Mononuclear cell (primary cell): Measurements from ENCODE around the gene PDGFA. TPM values are rescaled to one million over a fixed set of nuclear protein-coding genes. Genes with fewer than 3 reads are reported as not detected.

ENCODE experiments used
- H3K27me3 ChIP-seq: 2 replicates; pipeline ENCODE4 v1.6.0; 2011; ENCODE audit warnings: low read length, control low read depth; ENCODE audit not compliant: insufficient read depth
- H3K4me1 ChIP-seq: 2 replicates; pipeline ENCODE4 v1.5.1; 2011; ENCODE audit warnings: mild to moderate bottlenecking, low read length, control low read depth; ENCODE audit not compliant: insufficient read depth
- H3K4me3 ChIP-seq: 2 replicates; pipeline ENCODE4 v1.5.1; 2011; ENCODE audit warnings: mild to moderate bottlenecking, low read length, moderate library complexity
- H3K9me3 ChIP-seq: 2 replicates; pipeline ENCODE4 v1.5.1; 2011; ENCODE audit warnings: low read depth, mild to moderate bottlenecking, control low read depth, low read length
- total RNA-seq: library from RNA; depleted of rRNA; stranded (reverse); fragments of >200 nt; gene quantifications from one replicate; pipeline ENCODE4 v1.2.3, GENCODE V29; 2012

The PDGFA gene
- total RNA-seq, 1 donor = 6.1 TPM

- no peak overlapping the region for H3K4me3 ChIP-seq
- H3K4me1 ChIP-seq = no peaks in the 10 kb centered on the region
- no peaks in the 10 kb centered on the region for H3K27me3 ChIP-seq
- H3K9me3 ChIP-seq = no peaks in the 10 kb centered on the region
Measured at GRCh38 chr7:510131-510481, 9.5 kb downstream of the PDGFA start.

GRCh38 chr7:509426-510130, 10.1 kb downstream of the PDGFA start:
- no peaks in the 10 kb centered on the region for H3K4me1 ChIP-seq
- no peaks in the 10 kb centered on the region for H3K9me3 ChIP-seq
- no peak overlapping the region for H3K4me3 ChIP-seq
- no peaks in the 10 kb centered on the region for H3K27me3 ChIP-seq

- Histone ChIP-seq H3K27me3 (no peaks in the 10 kb centered on the region), H3K9me3 (no peaks in the 10 kb centered on the region), H3K4me3 (no peak overlapping the region), H3K4me1 (no peaks in the 10 kb centered on the region)
Measured at GRCh38 chr7:508461-509170, 11.0 kb downstream of the PDGFA start.

DNA sequence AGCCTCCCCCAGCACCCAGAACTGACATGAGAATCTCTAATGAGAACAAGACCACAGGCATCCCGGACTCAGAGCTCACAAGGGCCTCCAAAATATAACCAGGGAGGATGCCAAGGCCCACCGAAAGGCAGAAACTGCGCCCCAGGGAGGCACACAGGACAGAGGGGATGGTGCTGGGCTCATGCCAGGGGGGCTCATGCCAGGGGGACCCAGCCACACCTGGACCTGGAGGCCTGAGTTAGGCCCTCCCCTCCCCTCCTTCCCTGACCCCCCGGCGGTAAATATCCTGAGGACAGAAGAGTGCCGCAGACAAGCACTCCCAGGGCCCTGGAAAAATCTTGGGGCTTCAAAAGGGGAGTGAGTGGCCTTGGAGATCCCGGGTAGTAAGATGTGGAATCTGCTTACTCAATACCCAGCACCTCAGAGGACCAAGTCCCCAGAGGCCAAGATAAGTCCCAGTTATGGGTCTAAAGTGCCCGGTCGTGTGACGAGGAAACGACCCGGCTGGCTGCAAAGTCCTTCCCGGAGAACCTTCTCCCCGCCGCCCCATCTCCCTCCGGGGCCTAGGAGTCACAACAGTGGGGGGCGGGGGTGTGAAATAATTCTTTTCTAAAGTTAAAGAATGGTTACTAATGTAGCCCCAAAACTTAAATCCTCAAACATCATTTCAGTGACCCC, 11.9 kb downstream of the PDGFA start:
- Histone ChIP-seq H3K4me3 (no peak overlapping the region), H3K27me3 (no peaks in the 10 kb centered on the region), H3K4me1 (no peaks in the 10 kb centered on the region), H3K9me3 (no peaks in the 10 kb centered on the region)

DNA sequence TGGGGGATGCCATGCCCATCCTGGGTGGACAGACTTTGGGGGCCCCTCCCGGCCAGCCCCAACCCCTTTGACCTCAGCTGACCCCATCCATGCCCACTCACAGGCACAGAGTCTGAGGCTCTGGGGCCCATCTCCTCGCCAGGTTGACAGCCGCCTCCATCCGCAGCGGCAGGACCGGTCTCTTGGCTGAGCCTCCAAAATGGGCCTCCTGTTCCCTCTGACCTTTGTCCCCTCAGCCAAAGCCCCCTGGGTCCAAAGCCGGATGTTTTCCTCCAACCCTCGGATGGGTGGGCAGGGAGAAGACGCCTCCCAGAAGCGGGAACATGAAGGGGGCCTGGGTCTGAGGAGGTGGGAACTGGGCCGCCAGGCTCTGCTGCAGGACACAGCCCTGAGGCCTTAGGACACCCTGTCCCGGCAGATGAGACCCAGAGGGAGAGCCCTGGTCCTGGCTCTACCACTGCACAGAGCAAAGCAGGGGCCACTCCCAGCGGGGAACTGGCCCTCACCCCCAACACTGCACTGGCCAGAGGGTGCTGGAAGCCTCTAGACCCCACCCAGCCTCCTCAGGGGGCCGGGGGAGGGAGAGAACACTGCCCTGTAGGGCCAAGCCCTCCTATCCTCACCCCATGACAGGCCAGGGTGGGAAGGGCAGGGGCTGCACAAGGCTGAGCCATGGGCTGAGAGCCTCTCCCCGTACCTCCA, 12.6 kb downstream of the PDGFA start:
- no peak overlapping the region for H3K4me3 ChIP-seq
- no peaks in the 10 kb centered on the region for H3K9me3 ChIP-seq

GRCh38 chr7:506391-506831, 13.2 kb downstream of the PDGFA start:
- H3K27me3 ChIP-seq = no peaks in the 10 kb centered on the region
- H3K4me3 ChIP-seq = no peak overlapping the region
- no peaks in the 10 kb centered on the region for H3K4me1 ChIP-seq
- no peaks in the 10 kb centered on the region for H3K9me3 ChIP-seq

More for the DNA sequence above, 12.6 kb downstream of the PDGFA start:
- Histone ChIP-seq H3K4me1 (no peaks in the 10 kb centered on the region), H3K27me3 (no peaks in the 10 kb centered on the region)

GRCh38 chr7:505171-505570, 14.5 kb downstream of the PDGFA start:
- H3K9me3 ChIP-seq = no peaks in the 10 kb centered on the region
- no peak overlapping the region for H3K4me3 ChIP-seq
- H3K27me3 ChIP-seq = no peaks in the 10 kb centered on the region
- H3K4me1 ChIP-seq = no peaks in the 10 kb centered on the region

GRCh38 chr7:504221-505111, 15.2 kb downstream of the PDGFA start:
- Histone ChIP-seq H3K4me1 (no peaks in the 10 kb centered on the region), H3K4me3 (no peak overlapping the region), H3K9me3 (no peaks in the 10 kb centered on the region), H3K27me3 (no peaks in the 10 kb centered on the region)

DNA sequence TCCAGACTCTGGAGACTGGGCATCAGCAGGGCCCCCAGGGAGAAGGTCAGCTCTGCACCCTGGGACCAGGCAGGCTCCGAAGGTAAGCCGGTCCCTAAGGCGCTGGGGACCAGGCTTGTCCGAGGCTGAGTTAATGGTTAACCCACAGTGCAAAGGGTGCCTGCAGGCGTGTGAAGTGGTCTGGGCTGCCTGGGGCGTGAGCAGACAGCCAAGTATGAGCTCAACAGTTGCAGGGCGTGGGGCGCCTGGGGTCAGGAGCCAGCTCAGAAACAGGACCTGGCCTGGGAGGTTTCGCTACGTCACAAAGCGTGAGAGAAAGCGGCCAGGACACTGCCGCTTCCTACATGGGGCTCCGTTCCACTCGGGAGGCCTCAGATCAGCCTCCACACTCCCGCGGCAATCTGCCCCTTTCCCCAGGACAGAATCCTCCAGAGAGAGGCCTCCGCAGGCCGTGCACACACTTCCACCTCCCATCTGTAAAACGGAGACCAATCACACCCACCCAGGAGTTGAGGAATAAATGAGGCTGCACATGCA, 16.0 kb downstream of the PDGFA start:
- Histone ChIP-seq H3K27me3 (no peaks in the 10 kb centered on the region), H3K4me1 (no peaks in the 10 kb centered on the region), H3K4me3 (no peak overlapping the region), H3K9me3 (no peaks in the 10 kb centered on the region)

- Histone ChIP-seq H3K27me3 (no peaks in the 10 kb centered on the region), H3K4me3 (no peak overlapping the region), H3K4me1 (no peaks in the 10 kb centered on the region), H3K9me3 (no peaks in the 10 kb centered on the region)
Measured at GRCh38 chr7:502296-502695, 17.4 kb downstream of the PDGFA start.

DNA sequence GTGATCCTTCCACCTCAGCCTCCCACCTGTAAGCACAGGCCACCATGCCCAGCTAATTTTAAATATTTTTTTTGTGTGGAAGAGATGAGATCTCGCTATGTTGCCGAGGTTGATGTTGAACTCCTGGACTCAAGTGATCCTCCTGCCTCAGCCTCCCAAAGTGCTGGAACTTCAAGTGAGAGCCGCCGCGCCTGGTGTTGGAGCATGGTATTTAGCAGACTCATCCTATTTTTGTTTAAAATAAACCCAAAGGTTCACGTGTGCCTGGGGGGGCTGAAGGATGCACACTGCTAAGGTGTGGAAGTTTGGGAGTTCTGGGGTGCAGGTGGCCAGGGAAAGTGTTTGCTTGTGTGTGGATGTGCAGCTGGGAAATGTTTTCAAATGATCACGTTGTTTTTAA, 18.1 kb downstream of the PDGFA start:
- no peaks in the 10 kb centered on the region for H3K27me3 ChIP-seq
- H3K9me3 ChIP-seq = no peaks in the 10 kb centered on the region
- no peaks in the 10 kb centered on the region for H3K4me1 ChIP-seq
- H3K4me3 ChIP-seq = no peak overlapping the region

- no peak overlapping the region for H3K4me3 ChIP-seq
- no peaks in the 10 kb centered on the region for H3K9me3 ChIP-seq
- H3K4me1 ChIP-seq = no peaks in the 10 kb centered on the region
- no peaks in the 10 kb centered on the region for H3K27me3 ChIP-seq
Measured at GRCh38 chr7:500521-501420, 18.9 kb downstream of the PDGFA start.

- Histone ChIP-seq H3K9me3 (no peaks in the 10 kb centered on the region), H3K4me1 (no peaks in the 10 kb centered on the region), H3K4me3 (no peak overlapping the region), H3K27me3 (no peaks in the 10 kb centered on the region)
Measured at GRCh38 chr7:499853-500485, 19.7 kb downstream of the PDGFA start.
